Activated CD8-positive, alpha-beta memory T cell treated with anti-CD3 and anti-CD28 coated beads, Interleukin-2, amount 50 U/mL, for 24 hours (primary cell): ENCODE measurements around the gene USP46.

ENCODE experiments used
- DNase-seq: peaks from one replicate; pipeline ENCODE4 v3.0.0-alpha.2; 2020; ENCODE audit errors: extremely low read depth

The USP46 gene

GRCh38 chr4:52618795-52619590, 40.1 kb downstream of the USP46 start:
- no peak for DNase-seq

GRCh38 chr4:52617336-52618020, 41.6 kb downstream of the USP46 start:
- DNase-seq: no peak

GRCh38 chr4:52614241-52614640, 44.9 kb downstream of the USP46 start:
- no peak for DNase-seq

GRCh38 chr4:52612341-52612740, 46.8 kb downstream of the USP46 start:
- no peak for DNase-seq

- no peak for DNase-seq
Measured at GRCh38 chr4:52611030-52611555, 48.0 kb downstream of the USP46 start.

- no peak for DNase-seq
Measured at GRCh38 chr4:52606726-52607125, 52.4 kb downstream of the USP46 start.

- DNase-seq: no peak
Measured at GRCh38 chr4:52606040-52606439, 53.1 kb downstream of the USP46 start.

GRCh38 chr4:52604215-52604614, 54.9 kb downstream of the USP46 start:
- DNase-seq: no peak

- DNase-seq: no peak
Measured at GRCh38 chr4:52600275-52600674, 58.8 kb downstream of the USP46 start.

GRCh38 chr4:52595001-52595400, 64.1 kb downstream of the USP46 start:
- DNase-seq: no peak

- DNase-seq: no peak
Measured at GRCh38 chr4:52592287-52592686, 66.8 kb downstream of the USP46 start.

GRCh38 chr4:52588771-52589591, 70.1 kb downstream of the USP46 start:
- DNase-seq: no peak

- no peak for DNase-seq
Measured at GRCh38 chr4:52588097-52588496, 71.0 kb downstream of the USP46 start.

GRCh38 chr4:52586069-52586468, 73.0 kb downstream of the USP46 start:
- DNase-seq: no peak

GRCh38 chr4:52585379-52585778, 73.7 kb downstream of the USP46 start:
- no peak for DNase-seq

GRCh38 chr4:52579602-52580272, 79.4 kb downstream of the USP46 start:
- no peak for DNase-seq

- DNase-seq: no peak
Measured at GRCh38 chr4:52578951-52579350, 80.2 kb downstream of the USP46 start.

- no peak for DNase-seq
Measured at GRCh38 chr4:52577624-52577962, 81.5 kb downstream of the USP46 start.

- DNase-seq: no peak
Measured at GRCh38 chr4:52576961-52577623, 82.0 kb downstream of the USP46 start.

- no peak for DNase-seq
Measured at GRCh38 chr4:52576326-52576725, 82.8 kb downstream of the USP46 start.

- DNase-seq: no peak
Measured at GRCh38 chr4:52575406-52575805, 83.7 kb downstream of the USP46 start.
